Measurements from ENCODE around the gene UNC50. TPM values are rescaled to one million over a fixed set of nuclear protein-coding genes. Genes with fewer than 3 reads are reported as not detected.

The UNC50 gene
- total RNA-seq, 4 donors from 2014 or later = 40.3 to 55.7 (median 46.0) TPM

GRCh38 chr2:98606431-98606830 lies 2.0 kb upstream of the UNC50 start:
- WGBS, 2 donors (ENCODE audit: low coverage in 1 of 2) = 85 to 88% methylated on average over 6 of the region's 7 CpGs
- no peaks in the 10 kb centered on the region for H3K27me3 ChIP-seq
- ATAC-seq = no peak
- no peak overlapping the region for H3K27ac ChIP-seq
- H3K4me3 ChIP-seq = peak overlapping the region in 1 of 2 donors; percentile 97
- peaks cover 0 to 40% of the 10 kb centered on the region in 2 donors for H3K36me3 ChIP-seq
- TF ChIP-seq EP300 (IDR thresholded peaks at IDR 0.05) = no peak
- TF ChIP-seq POLR2A (IDR thresholded peaks at IDR 0.05) = no peak
- TF ChIP-seq POLR2AphosphoS5 (IDR thresholded peaks at IDR 0.05) = no peak
- TF ChIP-seq CTCF (IDR thresholded peaks at IDR 0.05) = no peak
- no peaks in the 10 kb centered on the region for H3K9me3 ChIP-seq
- H3K4me1 ChIP-seq = peaks cover 14 to 58% (median 38%) of the 10 kb centered on the region in 3 donors

- no peaks in the 10 kb centered on the region for H3K27me3 ChIP-seq
- H3K36me3 ChIP-seq = peaks cover 0 to 40% of the 10 kb centered on the region in 2 donors
- 48% methylated on average over 6 of the region's 6 CpGs; no CpG with 5 or more reads in 1 of the 2 donors for WGBS, 2 donors (ENCODE audit: low coverage in 1 of 2)
- peaks cover 14 to 64% (median 39%) of the 10 kb centered on the region in 3 donors for H3K4me1 ChIP-seq
- H3K27ac ChIP-seq = no peak overlapping the region
- TF ChIP-seq CTCF (IDR thresholded peaks at IDR 0.05) (no peak), POLR2AphosphoS5 (IDR thresholded peaks at IDR 0.05) (no peak), EP300 (IDR thresholded peaks at IDR 0.05) (no peak), POLR2A (IDR thresholded peaks at IDR 0.05) (no peak)
- peak overlapping the region; percentile 97 to 99 for H3K4me3 ChIP-seq
- no peak for ATAC-seq
- H3K9me3 ChIP-seq = no peaks in the 10 kb centered on the region
Observed at GRCh38 chr2:98607104-98607503, 1.3 kb upstream of the UNC50 start.

GRCh38 chr2:98607741-98608115 lies 661 bp upstream of the UNC50 start:
- no peaks in the 10 kb centered on the region for H3K27me3 ChIP-seq
- H3K36me3 ChIP-seq = peaks cover 0 to 40% of the 10 kb centered on the region in 2 donors
- peak overlapping the region; percentile 97 to 99 for H3K4me3 ChIP-seq
- 3 to 7% methylated on average over 4 to 7 of the region's 7 CpGs for WGBS, 2 donors (ENCODE audit: low coverage in 1 of 2)
- H3K27ac ChIP-seq = peak overlapping the region; percentile 93 to 99 (median 96)
- H3K9me3 ChIP-seq = no peaks in the 10 kb centered on the region
- TF ChIP-seq POLR2A (IDR thresholded peaks at IDR 0.05) (no peak), CTCF (IDR thresholded peaks at IDR 0.05) (no peak), POLR2AphosphoS5 (IDR thresholded peaks at IDR 0.05) (no peak), EP300 (IDR thresholded peaks at IDR 0.05) (no peak)
- no peak for ATAC-seq
- peaks cover 14 to 70% (median 39%) of the 10 kb centered on the region in 3 donors for H3K4me1 ChIP-seq

- peak overlapping the region; percentile 93 to 99 (median 96) for H3K27ac ChIP-seq
- ATAC-seq = no peak
- H3K36me3 ChIP-seq = peaks cover 0 to 40% of the 10 kb centered on the region in 2 donors
- no peak for TF ChIP-seq POLR2AphosphoS5 (IDR thresholded peaks at IDR 0.05)
- no peak for TF ChIP-seq CTCF (IDR thresholded peaks at IDR 0.05)
- TF ChIP-seq POLR2A (IDR thresholded peaks at IDR 0.05) = no peak
- TF ChIP-seq EP300 (IDR thresholded peaks at IDR 0.05) = no peak
- peaks cover 14 to 74% (median 39%) of the 10 kb centered on the region in 3 donors for H3K4me1 ChIP-seq
- no peaks in the 10 kb centered on the region for H3K9me3 ChIP-seq
- WGBS, 2 donors (ENCODE audit: low coverage in 1 of 2) = 1% methylated on average over 8 to 16 of the region's 29 CpGs
- H3K27me3 ChIP-seq = no peaks in the 10 kb centered on the region
- H3K4me3 ChIP-seq = peak overlapping the region; percentile 97 to 99
Observed at GRCh38 chr2:98608962-98609604, 694 bp downstream of the UNC50 start.

Data from gastroesophageal sphincter (tissue), 4 donors.